Osteoblast (primary cell): ENCODE results near the gene CHRM5. TPM values are rescaled to one million over a fixed set of nuclear protein-coding genes. Genes with fewer than 3 reads are reported as not detected.

ENCODE experiments used
- DNase-seq: peaks from one replicate; pipeline ENCODE4 v3.0.0; 2011; ENCODE audit warnings: low spot score, mixed read lengths; ENCODE audit not compliant: insufficient read length; ENCODE audit errors: missing footprints
- H2AFZ ChIP-seq: 2 replicates; pipeline ENCODE4 v1.6.0; 2011; ENCODE audit warnings: mild to moderate bottlenecking, low read length
- H3K27ac ChIP-seq: 2 replicates; pipeline ENCODE4 v1.5.1; 2011; ENCODE audit warnings: mild to moderate bottlenecking, low read depth, low read length, moderate library complexity
- H3K27me3 ChIP-seq: 2 replicates; pipeline ENCODE4 v1.6.0; 2012; ENCODE audit warnings: mild to moderate bottlenecking, control low read depth, inconsistent platforms, low read length, moderate library complexity; ENCODE audit not compliant: insufficient read depth
- H3K36me3 ChIP-seq: 2 replicates; pipeline ENCODE4 v1.5.1; 2011; ENCODE audit warnings: mild to moderate bottlenecking, low read length, control low read depth, moderate library complexity; ENCODE audit not compliant: insufficient read depth
- H3K4me1 ChIP-seq: 2 replicates; pipeline ENCODE4 v1.5.1; 2011; ENCODE audit warnings: mild to moderate bottlenecking, low read length, control low read depth, moderate library complexity; ENCODE audit not compliant: insufficient read depth
- H3K4me2 ChIP-seq: 2 replicates; pipeline ENCODE4 v1.6.0; 2011; ENCODE audit warnings: mild to moderate bottlenecking, low read length; ENCODE audit not compliant: insufficient read depth
- H3K4me3 ChIP-seq: fragments of 200-600 bp; sonication (generic); 3 replicates; pipeline ENCODE4 v1.5.1; 2012; ENCODE audit warnings: mild to moderate bottlenecking, low read length, inconsistent platforms; ENCODE audit not compliant: insufficient read depth
- H3K79me2 ChIP-seq: 2 replicates; pipeline ENCODE4 v1.6.0; 2012; ENCODE audit warnings: mild to moderate bottlenecking, low read length, control low read depth, inconsistent platforms; ENCODE audit not compliant: insufficient read depth
- H3K9me3 ChIP-seq: 2 replicates; pipeline ENCODE4 v1.5.1; 2011; ENCODE audit warnings: low read depth, low read length, control low read depth
- H4K20me1 ChIP-seq: 2 replicates; pipeline ENCODE4 v1.6.0; 2012; ENCODE audit warnings: mild to moderate bottlenecking, low read length, control low read depth; ENCODE audit not compliant: insufficient read depth
- total RNA-seq: library from RNA; depleted of rRNA; stranded (reverse); fragments of >200 nt; gene quantifications from 2 replicates; pipeline ENCODE4 v1.2.3, GENCODE V29; 2012
- TF ChIP-seq, protein P1 (sequence below): IDR thresholded peaks from 2 replicates; pipeline ENCODE4 v1.5.1; 2011; ENCODE audit warnings: mild to moderate bottlenecking, low read depth, low read length, moderate library complexity; ENCODE audit errors: extremely low read depth

Gene CHRM5
- total RNA-seq, 1 donor = under 0.01 TPM

DNA sequence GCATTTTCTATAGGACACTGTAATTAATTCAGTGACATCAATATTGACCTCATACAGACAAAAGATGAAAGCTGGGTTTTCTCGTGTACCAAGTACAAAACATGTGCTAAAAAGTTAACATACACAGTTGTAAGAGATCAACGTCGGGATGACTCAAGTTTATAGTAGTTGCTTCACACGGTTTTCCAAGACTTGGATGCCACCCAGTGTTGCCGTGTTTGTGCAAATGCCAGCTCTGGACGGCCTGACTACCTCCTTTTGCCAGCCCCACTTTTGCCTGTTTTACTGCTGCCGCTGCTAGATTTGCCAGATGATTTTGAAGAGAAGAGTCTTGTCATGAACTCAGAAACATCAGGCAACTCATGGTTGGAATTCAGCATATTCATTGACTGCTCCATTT is 115.8 kb downstream of the CHRM5 start:
- Histone ChIP-seq H3K9me3 (no peaks in the 10 kb centered on the region), H3K4me3 (no peak overlapping the region), H3K36me3 (peaks cover 38% of the 10 kb centered on the region), H2AFZ (no peak overlapping the region), H3K4me1 (no peaks in the 10 kb centered on the region), H3K27ac (peak overlapping the region; percentile 45), H3K79me2 (peaks cover 3% of the 10 kb centered on the region), H4K20me1 (no peaks in the 10 kb centered on the region), H3K27me3 (no peaks in the 10 kb centered on the region), H3K4me2 (no peak overlapping the region)
- TF ChIP-seq, protein P1, sequence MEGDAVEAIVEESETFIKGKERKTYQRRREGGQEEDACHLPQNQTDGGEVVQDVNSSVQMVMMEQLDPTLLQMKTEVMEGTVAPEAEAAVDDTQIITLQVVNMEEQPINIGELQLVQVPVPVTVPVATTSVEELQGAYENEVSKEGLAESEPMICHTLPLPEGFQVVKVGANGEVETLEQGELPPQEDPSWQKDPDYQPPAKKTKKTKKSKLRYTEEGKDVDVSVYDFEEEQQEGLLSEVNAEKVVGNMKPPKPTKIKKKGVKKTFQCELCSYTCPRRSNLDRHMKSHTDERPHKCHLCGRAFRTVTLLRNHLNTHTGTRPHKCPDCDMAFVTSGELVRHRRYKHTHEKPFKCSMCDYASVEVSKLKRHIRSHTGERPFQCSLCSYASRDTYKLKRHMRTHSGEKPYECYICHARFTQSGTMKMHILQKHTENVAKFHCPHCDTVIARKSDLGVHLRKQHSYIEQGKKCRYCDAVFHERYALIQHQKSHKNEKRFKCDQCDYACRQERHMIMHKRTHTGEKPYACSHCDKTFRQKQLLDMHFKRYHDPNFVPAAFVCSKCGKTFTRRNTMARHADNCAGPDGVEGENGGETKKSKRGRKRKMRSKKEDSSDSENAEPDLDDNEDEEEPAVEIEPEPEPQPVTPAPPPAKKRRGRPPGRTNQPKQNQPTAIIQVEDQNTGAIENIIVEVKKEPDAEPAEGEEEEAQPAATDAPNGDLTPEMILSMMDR = no peak
- DNase-seq = peak; percentile 49

GRCh38 chr15:34085746-34086145 is 117.4 kb downstream of the CHRM5 start:
- DNase-seq = no peak
- Histone ChIP-seq H3K9me3 (no peaks in the 10 kb centered on the region), H3K36me3 (peaks cover 45% of the 10 kb centered on the region), H3K79me2 (peaks cover 6% of the 10 kb centered on the region), H3K27me3 (no peaks in the 10 kb centered on the region), H3K27ac (no peak overlapping the region), H3K4me2 (no peak overlapping the region), H3K4me1 (no peaks in the 10 kb centered on the region), H2AFZ (no peak overlapping the region), H4K20me1 (no peaks in the 10 kb centered on the region), H3K4me3 (no peak overlapping the region)
- TF ChIP-seq, protein P1 = no peak

DNA sequence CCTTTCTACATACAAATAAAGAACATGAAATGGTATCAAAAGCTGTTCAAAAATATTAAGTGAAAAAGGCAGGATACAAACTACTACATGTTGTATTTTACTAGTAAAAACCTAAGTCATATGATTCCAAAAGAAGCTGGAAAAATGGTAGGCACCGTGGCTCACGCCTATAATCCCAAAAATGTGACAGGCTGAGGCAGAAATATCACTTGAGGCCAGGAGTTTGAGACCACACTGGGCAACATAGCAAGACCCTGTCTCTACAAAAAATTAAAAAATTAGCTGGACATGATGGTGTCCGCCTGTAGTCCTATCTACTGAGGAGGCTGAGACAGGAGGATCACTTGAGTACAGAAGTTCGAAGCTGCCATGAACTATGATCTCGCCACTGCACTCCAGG is 131.6 kb downstream of the CHRM5 start:
- H3K9me3 ChIP-seq = no peaks in the 10 kb centered on the region
- H3K36me3 ChIP-seq = no peaks in the 10 kb centered on the region
- TF ChIP-seq, protein P1 = no peak
- peaks cover 73% of the 10 kb centered on the region for H3K79me2 ChIP-seq
- H3K4me3 ChIP-seq = no peak overlapping the region
- peak overlapping the region; percentile 92 for H3K4me2 ChIP-seq
- H3K27ac ChIP-seq = no peak overlapping the region
- H4K20me1 ChIP-seq = no peaks in the 10 kb centered on the region
- no peaks in the 10 kb centered on the region for H3K27me3 ChIP-seq
- no peak for DNase-seq
- H3K4me1 ChIP-seq = peaks cover 21% of the 10 kb centered on the region
- no peak overlapping the region for H2AFZ ChIP-seq

- no peaks in the 10 kb centered on the region for H3K27me3 ChIP-seq
- peak within 1 kb of the TSS; percentile 99 for H3K4me3 ChIP-seq
- H3K4me1 ChIP-seq = peaks cover 21% of the 10 kb centered on the region
- H3K27ac ChIP-seq = peak within 1 kb of the TSS; percentile 88
- peak within 1 kb of the TSS; percentile 92 for H3K4me2 ChIP-seq
- TF ChIP-seq, protein P1 = no peak
- H2AFZ ChIP-seq = peak within 1 kb of the TSS; percentile 99
- peak; percentile 91 for DNase-seq
- no peaks in the 10 kb centered on the region for H4K20me1 ChIP-seq
- peaks cover 60% of the 10 kb centered on the region for H3K79me2 ChIP-seq
- H3K9me3 ChIP-seq = no peaks in the 10 kb centered on the region
- H3K36me3 ChIP-seq = no peaks in the 10 kb centered on the region
Observed at GRCh38 chr15:34101366-34102174, 133.3 kb downstream of the CHRM5 start, which contains the start of the genes EMC7 and PGBD4. TSS of gene EMC7 (minus strand) at chr15:34101862. CDS start at chr15:34101839, 23 bp downstream. TSS of gene PGBD4 (plus strand) at chr15:34102083. CDS start at chr15:34102532, 449 bp downstream.
